GM23248 (cell line): Measurements from ENCODE around the gene TMEM270.

ENCODE experiments used
- EZH2 ChIP-seq: fragments of 200-600 bp; sonication (generic); IDR thresholded peaks from 2 replicates; pipeline ENCODE4 v1.6.1; 2018; ENCODE audit warnings: antibody characterized with exemption, mild to moderate bottlenecking; ENCODE audit not compliant: insufficient read depth, poor library complexity, severe bottlenecking
- EZH2phosphoT487 ChIP-seq: fragments of 200-600 bp; sonication (generic); IDR thresholded peaks from 2 replicates; pipeline ENCODE4 v1.6.1; 2018; ENCODE audit warnings: antibody characterized with exemption, moderate library complexity, mild to moderate bottlenecking, low read depth; ENCODE audit not compliant: insufficient read depth

DNA sequence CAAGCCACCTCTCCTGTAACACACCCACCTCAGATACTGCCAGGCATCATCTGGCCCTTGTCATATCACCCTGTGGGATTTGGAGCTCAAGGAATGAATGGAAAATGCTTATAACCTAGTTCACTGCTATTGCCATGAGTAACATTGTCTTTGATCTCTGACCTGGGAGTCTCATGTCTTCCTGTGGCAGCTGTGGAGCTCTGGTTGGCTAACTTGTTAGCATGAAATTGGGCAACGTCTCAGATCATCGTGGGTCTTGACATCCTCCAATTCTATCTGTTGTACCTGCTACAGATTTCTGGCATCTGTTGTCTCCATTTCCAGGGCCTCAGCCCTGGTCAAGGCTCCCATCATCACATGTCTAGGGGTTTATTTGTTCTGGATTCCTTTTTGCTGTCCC lies 2.2 kb upstream of the TMEM270 start:
- TF ChIP-seq EZH2 (no peak), EZH2phosphoT487 (no peak)
